GM18519 (cell line): ENCODE results near the gene TAF5L.
"Not testable (repeated sequence)": the region's sequence is repeated elsewhere in the genome, so short reads cannot be mapped to it uniquely, and the experiment has no call there.

Experiments
- ATAC-seq: cut with Tn5 transposase; IDR thresholded peaks from one replicate; pipeline ENCODE4 v1.9.1; 2021; ENCODE audit warnings: mild to moderate bottlenecking, moderate library complexity; ENCODE audit not compliant: unreplicated experiment, low FRiP score

Gene TAF5L

DNA sequence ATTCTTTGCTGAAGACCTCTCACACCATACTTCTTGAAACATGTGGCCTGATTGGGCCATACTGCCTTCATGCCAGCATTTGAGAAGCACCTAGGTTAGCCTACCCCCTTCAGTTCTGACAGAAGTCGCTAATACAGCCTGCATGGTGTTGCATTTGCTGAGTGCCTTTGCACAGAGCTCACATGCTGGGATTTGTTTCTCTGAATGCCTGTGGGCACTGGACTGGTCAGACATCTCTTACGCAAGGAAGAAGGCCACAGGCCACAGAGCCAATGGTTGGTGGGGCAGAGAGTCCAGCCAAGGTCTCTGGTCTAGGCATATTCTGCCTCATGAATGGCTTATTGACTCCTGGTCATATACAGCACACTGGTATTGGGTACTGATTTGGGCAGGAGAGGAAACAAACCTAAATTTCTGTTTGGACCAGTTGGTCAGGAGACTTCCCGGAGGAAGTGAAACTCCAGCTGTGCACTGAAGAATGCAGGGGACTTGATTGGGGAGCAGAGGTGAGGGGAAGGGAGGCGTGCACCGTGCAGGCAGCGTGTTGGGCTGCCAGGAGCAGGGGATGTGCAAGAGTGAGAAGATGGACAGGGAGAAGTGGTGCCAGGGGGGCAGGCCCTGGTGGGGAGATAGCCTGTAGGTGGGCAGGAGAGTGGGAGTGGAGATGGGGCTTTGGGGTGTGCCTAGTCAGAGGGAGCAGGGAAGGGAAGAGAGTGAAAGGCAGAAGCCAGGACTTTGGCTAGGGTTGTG lies 18.2 kb upstream of the TAF5L start:
- no peak for ATAC-seq

DNA sequence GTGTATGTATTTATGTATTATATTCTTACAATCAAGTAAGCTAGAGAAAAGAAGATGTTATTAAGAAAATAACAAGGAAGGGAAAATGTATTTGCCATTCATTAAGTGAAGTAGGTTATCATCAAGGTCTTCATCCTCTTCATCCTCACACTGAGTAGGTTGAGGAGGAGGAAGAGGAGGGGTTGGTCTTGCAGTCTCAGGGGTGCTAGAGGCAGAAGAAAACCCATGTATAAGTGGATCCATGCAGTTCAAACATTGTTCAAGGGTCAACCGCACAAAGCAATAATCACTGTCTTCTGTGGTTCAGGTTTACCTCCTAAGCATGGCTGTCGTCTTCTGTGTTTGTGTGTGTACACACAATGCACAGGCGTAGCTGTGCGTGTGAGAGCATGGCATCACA lies 17.0 kb upstream of the TAF5L start:
- ATAC-seq, result no peak

DNA sequence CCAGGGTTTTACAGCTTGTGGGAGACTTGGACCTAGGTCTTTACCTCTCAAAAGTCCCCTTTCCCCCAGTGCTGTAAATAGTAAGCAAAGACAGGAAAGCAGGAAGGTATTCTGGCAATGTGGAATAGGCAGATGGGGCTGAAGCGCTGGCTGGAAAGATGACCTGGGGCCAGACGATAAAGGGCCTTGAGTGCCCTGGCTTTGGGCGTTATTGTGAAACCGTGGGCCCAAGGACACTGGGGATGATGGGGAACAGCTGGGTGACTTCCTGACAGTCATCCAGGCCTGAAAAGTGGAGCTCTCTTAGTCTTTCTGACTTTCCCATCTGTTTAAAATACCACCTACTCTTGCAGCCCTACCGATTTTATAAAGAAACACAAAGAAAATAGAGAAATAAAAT lies 16.5 kb upstream of the TAF5L start:
- no peak for ATAC-seq

DNA sequence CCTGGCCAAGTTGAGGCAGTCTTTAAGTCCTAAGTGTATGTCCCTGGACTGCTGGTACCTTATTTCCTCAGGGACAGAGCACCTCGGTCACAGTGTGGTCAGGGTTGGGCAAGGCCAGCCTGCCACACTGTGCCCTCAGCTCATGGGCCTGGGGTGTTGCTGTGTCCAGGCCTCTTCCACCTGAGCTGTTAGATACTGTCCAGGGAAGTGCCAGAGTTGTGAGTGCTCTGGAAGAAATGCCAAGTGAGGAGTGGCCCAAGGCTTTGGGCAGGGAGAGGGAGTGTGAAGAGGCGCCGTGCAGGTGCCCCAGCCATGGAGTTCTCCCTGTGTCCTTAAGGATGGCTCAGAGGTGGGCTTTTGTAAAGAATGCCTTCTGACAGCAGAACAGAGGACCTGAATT lies 15.4 kb upstream of the TAF5L start:
- ATAC-seq, result no peak

DNA sequence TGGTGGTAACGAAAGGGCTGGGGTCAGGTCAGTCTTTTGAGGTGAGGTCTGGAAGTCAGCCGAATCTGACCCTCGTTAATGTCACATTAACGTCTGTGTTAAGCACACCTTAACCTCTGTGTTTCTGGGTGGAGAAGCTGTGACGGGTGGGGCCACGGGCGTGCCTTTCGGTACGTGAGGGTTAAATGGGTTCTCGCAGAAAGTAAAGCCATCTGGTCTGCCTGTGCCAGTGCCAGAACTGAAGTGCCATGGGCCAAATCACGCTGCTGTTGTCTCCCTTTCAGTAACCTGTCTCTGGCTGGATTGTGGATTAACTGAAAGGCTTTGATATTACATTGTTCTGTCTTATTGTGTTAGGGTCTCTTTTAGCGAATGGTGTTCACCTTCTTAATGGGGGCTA lies 14.5 kb upstream of the TAF5L start:
- no peak for ATAC-seq

DNA sequence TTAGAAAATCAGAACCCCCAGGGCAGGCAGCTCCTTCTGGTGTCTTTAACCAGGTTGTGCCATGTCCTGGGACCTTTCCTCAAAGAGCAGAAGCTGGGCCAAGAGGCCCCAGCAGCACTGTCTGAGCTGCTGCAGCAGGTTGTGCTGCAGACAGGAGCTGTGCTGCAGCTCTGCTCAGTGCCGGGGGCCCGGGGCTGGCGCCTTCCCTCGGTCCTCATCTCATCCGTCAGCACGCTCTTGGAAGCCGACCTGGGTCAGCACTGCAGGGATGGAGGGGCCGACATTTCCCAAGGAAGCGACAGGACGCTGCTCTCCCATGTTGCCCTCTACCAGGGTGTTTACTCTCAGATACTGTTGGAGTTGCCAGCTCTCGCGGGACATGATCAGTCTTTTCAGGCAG lies 11.8 kb upstream of the TAF5L start:
- ATAC-seq, result no peak

DNA sequence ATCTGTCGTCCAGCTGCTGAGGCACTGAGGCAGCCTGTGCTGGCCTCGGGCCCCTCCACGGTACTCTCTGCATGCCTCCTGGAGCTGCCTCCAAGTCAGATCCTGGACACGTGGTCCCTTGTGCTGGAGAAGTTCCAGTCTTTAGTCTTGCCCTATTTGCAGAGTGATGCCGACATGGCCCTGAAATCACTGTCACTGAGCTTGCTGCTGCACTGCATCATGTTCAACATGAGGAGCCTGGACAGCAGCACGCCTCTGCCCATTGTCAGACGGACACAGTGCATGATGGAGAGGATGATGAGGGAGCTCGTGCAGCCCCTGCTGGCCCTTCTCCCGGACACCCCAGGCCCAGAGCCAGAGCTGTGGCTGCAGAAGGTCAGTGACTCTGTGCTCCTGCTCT lies 10.1 kb upstream of the TAF5L start:
- no peak for ATAC-seq

DNA sequence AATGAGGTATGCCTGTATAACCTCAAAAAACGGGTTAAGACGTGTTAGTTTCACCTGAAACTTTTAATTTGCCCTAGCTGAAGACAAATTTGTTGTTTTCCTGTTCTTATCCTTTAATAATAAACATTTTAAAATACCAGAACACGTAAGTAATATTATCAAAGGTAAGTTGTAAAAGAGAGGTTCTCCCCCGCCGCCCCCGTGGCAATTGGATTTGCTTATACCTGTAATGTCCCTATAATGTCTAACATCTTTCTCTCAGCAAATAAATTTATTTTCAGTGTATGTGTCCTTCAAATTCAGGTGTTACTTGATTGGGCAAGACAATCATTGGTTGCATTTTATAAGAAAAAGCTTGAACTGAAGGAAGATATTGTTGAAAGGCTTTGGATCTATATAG lies 6.0 kb upstream of the TAF5L start:
- ATAC-seq, result no peak

DNA sequence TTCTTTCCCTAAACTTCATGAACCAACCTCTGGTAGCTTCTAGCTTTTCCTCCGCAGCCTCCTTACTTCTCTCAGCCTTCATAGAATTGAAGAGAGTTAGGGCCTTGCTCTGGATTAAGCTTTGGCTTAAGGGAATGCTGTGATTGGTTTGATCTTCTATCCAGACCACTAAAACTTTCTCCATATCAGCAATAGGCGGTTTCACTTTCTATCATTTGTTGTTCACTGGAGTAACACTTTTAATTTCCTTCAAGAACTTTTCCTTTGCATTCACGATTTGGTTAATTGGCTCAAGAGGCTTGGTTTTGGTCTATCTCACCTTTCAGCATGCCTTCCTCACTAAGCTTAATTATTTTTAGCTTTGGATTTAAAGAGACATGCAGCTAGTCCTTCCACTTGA lies 5.2 kb upstream of the TAF5L start:
- ATAC-seq, result no peak

DNA sequence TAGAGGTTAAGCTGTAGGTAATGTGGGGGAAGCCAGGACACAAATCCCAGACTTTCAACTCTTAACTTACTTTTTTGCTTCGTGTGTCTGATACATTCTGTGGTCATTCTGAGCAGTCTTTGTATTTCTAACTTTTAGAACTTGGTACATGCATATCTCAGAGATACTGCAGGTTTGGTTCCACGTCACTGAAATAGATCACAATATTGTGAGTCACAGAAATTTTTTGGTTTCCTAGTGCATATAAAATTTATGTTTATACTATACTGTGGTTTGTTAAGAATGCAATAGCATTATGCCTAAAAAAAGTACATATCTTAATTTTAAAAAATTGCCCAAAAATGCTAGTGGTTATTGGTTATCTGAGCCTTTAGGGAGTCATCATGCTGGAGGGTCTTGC lies 3.3 kb upstream of the TAF5L start:
- no peak for ATAC-seq

DNA sequence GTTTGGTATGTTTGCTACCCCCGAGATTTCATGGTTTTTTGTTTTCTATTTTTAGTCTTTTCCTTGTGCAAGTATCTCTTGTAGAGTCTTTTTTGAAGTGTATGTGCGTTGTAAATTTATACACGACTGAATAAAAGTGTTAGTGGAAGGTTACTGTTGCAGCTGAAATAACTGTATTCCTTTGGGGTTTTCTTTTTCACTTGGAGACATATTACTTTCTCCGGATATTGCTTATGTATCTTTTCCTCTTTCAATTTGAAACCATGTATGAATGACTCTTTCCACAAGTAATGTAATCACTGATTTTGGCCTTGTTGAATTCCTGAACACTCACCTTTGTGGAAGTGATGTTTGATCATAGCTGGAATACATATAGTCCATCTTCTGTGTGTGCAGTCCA lies 1.1 kb upstream of the TAF5L start:
- no peak for ATAC-seq

DNA sequence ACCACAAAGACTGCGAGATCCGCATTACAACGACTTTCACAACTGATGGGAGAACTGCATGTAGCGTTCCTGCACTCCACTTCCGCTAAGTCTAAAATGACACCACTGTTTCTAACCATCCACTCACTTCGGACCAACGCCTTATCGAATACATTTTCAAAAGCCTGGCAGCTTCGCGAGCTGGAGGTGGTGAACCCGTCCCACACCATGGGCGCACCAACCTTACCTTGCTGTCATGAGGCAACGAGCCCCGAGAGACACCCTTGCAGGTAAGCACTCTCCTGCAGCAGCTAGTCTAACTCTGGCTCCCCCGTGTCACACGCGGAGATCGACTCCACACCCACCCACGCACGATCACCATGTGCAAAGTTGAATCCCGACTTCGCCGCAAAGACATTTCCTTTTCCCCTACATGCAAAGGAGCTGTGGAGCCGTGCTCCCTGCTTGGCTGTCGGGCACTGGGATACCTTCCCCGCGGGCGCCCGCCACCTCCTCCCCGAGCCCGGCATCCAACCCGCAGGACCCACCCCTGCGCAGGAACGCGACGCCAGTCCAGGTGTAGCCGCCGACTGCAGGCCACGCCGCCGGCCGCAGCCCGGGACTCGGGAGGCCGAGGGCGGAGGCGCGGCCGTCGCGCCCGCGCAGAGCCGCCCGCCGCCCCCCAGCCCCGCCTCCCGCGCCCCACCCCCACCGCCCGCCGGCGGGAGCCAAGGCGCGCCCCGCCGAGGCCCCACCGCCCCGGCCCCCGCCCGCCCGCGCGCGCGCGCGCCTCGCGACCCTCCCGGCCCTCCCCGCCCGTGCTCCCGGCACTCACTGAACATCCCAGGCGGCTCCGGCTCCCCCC lies 629 bp downstream of the TAF5L start:
- ATAC-seq, result peak; percentile 24

DNA sequence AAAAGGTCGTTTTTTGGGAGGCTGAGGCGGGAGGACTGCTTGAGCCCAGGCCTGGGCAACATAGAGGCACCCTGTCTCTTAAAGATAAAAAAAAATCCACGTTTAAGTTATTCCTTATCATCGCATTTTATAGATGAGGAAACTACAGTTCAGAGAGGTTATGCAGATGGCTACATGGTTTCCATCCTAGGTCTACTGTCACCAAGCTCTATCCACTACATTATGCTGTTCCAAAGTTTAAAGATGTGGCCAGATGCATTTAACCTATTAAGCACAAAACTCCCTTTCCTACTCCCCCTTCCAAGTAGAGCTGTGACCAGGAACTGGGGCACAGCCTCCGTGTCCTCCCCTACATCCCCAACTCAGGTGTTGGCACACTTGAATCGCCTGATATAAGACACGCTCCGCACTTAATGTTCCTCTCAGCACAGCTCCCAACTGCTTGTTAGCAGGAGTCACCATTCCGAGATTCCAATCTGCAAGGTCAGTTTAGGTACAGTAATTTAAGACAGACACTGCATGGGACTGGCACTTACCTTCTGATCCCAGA lies 1.3 kb downstream of the TAF5L start:
- no peak for ATAC-seq

DNA sequence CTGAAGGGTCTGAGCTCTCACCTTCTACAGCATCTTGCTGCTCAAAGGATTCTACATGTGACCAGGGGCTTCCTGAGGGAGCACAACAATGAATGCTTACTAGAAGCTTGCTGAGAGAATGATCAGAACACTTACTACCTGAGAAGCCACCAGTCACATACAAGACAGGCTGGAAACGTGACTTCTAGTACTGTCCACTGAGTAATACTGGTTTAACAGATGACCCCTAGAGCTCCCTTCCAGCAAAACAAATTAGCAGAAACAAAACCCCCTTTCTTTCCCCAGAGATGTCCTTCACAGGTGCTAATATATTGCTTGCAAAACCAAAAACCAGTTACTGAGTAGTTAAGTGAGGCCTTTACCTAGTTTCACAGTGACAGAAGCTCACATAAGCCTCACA lies 2.1 kb downstream of the TAF5L start:
- no peak for ATAC-seq

DNA sequence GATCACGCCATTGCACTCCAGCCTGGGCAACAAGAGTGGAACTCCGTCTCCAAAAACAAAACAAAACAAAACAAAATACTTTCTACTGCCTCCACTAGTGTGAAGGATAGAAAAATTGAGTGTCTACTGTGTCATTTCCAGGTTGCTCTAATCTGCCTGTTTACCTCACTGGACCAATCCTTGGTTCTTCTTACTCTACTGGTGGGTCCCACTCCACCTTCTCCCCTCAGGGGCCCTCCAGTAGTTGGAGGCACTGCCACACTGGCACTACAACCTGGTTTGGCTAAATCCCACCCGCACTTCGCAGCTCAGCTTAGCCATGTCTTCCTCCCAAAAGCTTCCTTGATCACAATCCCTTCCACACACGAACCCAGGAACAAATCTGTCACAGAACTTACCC lies 2.7 kb downstream of the TAF5L start:
- ATAC-seq, result no peak

DNA sequence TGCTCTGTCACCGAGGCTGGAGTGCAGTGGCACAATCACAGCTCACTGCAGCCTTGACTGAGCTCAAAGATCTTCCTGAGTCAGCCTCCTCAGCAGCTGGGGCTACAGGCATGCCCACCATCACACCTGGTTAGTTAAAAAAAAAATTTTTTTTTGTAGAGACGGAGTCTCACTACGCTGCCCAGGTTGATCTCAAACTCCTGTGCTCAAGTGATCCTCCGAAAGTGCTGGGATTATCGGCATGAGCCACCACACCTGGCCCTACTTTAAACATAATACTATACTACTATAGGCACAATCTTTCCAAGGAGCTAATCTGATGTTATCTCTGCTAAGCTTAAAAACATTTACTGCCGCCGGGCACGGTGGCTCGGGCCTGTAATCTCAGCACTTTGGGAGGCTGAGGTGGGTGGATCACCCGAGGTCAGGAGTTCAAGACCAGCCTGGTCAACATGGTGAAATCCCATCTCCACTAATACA lies 3.2 kb downstream of the TAF5L start:
- not testable (repeated sequence) for ATAC-seq

DNA sequence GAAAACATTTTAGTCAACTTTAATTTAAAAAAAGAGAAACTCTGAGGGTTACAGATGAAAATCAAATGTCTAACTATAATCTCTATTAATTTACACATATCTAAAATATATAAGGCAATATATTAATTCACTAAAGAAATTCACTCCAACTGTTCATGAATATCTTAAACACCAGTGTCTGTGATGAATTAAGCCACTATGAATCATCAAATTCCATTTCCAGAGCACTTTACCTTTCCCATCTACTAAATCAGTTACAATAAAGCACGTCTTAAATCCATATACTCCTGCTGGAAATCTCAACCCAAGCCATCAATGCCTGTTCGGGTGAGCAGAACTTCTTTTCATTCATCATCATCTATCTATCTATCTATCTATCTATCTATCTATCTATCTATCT lies 4.3 kb downstream of the TAF5L start:
- ATAC-seq, result no peak

DNA sequence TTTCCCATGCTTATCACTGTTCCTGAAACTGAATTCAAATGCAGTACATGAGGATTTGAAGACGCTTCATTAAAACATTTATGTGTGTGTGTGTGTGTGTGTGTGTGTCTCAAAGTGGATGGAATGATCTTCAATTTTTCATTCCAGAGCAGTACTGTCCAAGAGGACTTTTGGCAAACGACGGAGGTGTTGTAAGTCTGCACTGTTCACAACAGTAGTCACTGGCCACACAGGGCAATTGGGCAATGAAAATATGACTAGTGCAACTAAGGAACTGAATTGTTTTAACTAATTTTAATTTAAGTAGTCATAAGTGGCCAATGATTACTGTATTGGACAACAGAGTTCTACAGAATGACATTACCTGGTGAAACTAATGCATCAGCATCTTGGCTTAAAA lies 5.0 kb downstream of the TAF5L start:
- ATAC-seq, result no peak

DNA sequence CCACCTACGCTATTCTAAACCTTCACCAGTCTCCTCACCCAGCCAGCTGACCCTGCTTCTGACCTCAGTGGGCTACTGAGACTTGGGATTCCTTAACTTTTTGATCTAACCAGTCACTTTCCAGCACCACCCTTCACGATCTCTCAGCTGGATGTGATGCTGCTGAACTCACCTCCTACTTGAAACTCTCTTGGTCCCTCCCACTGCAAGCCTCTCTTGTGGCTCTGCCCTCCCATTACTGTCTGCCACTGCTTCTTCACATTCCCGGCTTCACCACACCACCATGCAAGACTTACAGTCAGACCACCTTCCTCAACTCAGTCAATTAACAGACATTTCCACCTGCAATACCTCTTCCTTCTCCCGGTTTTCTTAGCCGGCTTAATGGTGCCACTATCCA lies 6.3 kb downstream of the TAF5L start:
- no peak for ATAC-seq

DNA sequence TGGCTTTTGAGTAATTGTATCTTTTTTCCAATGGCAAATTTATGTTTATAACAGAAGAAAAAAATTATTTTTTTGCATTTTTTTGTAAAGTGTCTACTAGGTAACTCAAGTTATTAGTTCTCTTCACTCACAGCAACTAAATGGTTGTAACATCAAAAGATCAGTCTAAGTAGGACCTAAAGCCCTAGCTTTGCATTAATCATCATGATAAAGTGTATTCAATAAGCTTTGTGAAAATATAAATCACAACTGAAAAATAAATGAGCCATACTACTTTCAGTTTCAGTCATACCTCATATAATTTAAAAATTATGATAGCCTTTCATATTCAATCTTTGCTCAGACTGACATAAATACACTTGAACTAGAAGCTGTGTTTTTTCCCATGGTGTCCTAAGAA lies 6.9 kb downstream of the TAF5L start:
- ATAC-seq, result no peak

DNA sequence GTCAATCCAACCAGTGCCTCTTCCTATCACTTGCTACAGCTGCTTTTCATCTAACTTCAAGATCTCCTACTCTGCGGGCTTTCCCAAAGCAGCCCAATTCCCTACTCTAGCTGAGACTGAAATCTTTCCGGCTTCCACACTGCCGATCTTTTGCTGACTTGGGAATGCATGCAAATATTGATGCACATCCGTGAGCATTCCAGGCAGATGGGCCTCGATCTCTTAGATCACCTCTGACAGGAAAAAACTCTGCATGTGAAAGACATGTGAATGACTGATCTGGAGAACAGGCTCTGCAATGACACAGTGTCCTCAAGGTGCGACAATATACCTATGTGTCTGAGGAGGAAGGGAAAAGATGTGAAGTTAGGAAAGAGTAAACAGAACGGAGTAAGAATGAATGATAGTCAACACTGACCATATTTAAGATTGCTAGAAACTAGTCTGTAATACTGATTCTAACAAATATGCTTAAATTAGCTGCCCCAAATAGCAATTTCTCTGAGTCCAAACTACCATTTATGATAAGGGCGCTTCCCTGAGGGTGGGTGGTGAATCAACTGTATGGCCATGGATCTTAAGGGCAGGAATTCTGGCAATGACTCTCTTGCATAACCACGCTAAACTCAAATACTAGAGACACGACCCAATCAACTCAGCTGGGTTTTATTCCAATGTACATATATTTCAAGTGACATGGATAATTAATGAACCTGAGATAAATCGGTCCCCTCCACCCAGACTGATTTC lies 8.4 kb downstream of the TAF5L start:
- ATAC-seq, result no peak
